Activated CD4-positive, alpha-beta memory T cell treated with anti-CD3 and anti-CD28 coated beads, Interleukin-2, amount 10 ng/mL, durations not matched to agents 7 days and 5 days (primary cell): ENCODE measurements around the gene GBP7. TPM values are rescaled to one million over a fixed set of nuclear protein-coding genes. Genes with fewer than 3 reads are reported as not detected.
"Not testable (repeated sequence)": the region's sequence is repeated elsewhere in the genome, so short reads cannot be mapped to it uniquely, and the experiment has no call there.

ENCODE experiments used
- CTCF ChIA-PET: fragments of 350-600 bp; sonication (Branson Sonifier 250); formaldehyde crosslinking; loops from one replicate; lab custom pipeline; 2021; ENCODE audit warnings: antibody characterized with exemption, inconsistent platforms; lab: Charles Lee
- POLR2A ChIA-PET: fragments of 350-600 bp; sonication (Branson Sonifier 250); formaldehyde crosslinking; loops from one replicate; lab custom pipeline; 2021; ENCODE audit warnings: antibody characterized with exemption; lab: Charles Lee
- DNase-seq: peaks from one replicate; pipeline ENCODE4 v3.0.0-alpha.2; 2020
- H3K27ac Mint-ChIP-seq: one replicate; pipeline ENCODE4 v1.8.0; 2021; ENCODE audit warnings: mild to moderate bottlenecking, mixed read lengths
- H3K27me3 Mint-ChIP-seq: one replicate; pipeline ENCODE4 v1.8.0; 2021; ENCODE audit warnings: mixed read lengths
- H3K36me3 Mint-ChIP-seq: one replicate; pipeline ENCODE4 v1.8.0; 2021; ENCODE audit warnings: low read depth, mixed read lengths
- H3K4me1 Mint-ChIP-seq: one replicate; pipeline ENCODE4 v1.8.0; 2021; ENCODE audit warnings: mixed read lengths
- H3K4me3 Mint-ChIP-seq: one replicate; pipeline ENCODE4 v1.8.0; 2021; ENCODE audit warnings: mild to moderate bottlenecking, mixed read lengths
- H3K9me3 Mint-ChIP-seq: one replicate; pipeline ENCODE4 v1.8.0; 2021; ENCODE audit warnings: mixed read lengths
- total RNA-seq, 2 experiments: library from RNA; stranded (reverse); gene quantifications; one replicate each; pipeline ENCODE4 v1.2.3, GENCODE V29; 2021

Gene GBP7
- total RNA-seq, 2 experiments from 2014 or later = 0.15 to 0.30 TPM

GRCh38 chr1:89128003-89128458 is 47.8 kb downstream of the GBP7 start:
- ChIA-PET POLR2A (interaction anchor here (1.1 to 5.6 kb wide), 12 partner anchors 10 to 483 kb away, joined by 3 to 99 read pairs (median 10); partner anchors contain the start of genes GBP4 and GBP7), CTCF (interaction anchor here (1.3 to 1.8 kb wide), 2 partner anchors 145 to 235 kb away, joined by 4 to 7 read pairs; no protein-coding TSS in a partner anchor)
- not testable (repeated sequence) for DNase-seq, H3K27me3 Mint-ChIP-seq, H3K9me3 Mint-ChIP-seq, H3K4me3 Mint-ChIP-seq
- H3K36me3 Mint-ChIP-seq = peaks cover 44% of the 10 kb centered on the region
- H3K27ac Mint-ChIP-seq = peak overlapping the region; percentile 97
- H3K4me1 Mint-ChIP-seq = peaks cover 41% of the 10 kb centered on the region

- not testable (repeated sequence) for H3K9me3 Mint-ChIP-seq, H3K27me3 Mint-ChIP-seq
- Mint-ChIP-seq H3K27ac (peak overlapping the region; percentile 97), H3K4me3 (peak overlapping the region; percentile 80), H3K4me1 (peaks cover 51% of the 10 kb centered on the region), H3K36me3 (peaks cover 56% of the 10 kb centered on the region)
- POLR2A ChIA-PET = interaction anchor here (0.6 to 5.6 kb wide), 40 partner anchors 9 to 484 kb away, joined by 3 to 99 read pairs (median 4); partner anchors contain the start of genes GBP3, GBP4, GBP6 and GBP7
- CTCF ChIA-PET = interaction anchor here (0.6 to 4.0 kb wide), 14 partner anchors 11 to 281 kb away, joined by 3 to 22 read pairs (median 4); partner anchors contain the start of gene GBP5
- peak; percentile 86 for DNase-seq
Observed at GRCh38 chr1:89126602-89127565, 48.9 kb downstream of the GBP7 start.

GRCh38 chr1:89125913-89126580 is 49.8 kb downstream of the GBP7 start, which contains the start of gene GBP2:
TSS of gene GBP2 (minus strand) at chr1:89126114. CDS start at chr1:89121966, 4,148 bp downstream.
- Mint-ChIP-seq H3K9me3 (peaks cover 7% of the 10 kb centered on the region), H3K36me3 (peaks cover 61% of the 10 kb centered on the region), H3K27me3 (no peaks in the 10 kb centered on the region), H3K4me3 (peak within 1 kb of the TSS; percentile 99), H3K27ac (peak within 1 kb of the TSS; percentile 97), H3K4me1 (peaks cover 55% of the 10 kb centered on the region)
- ChIA-PET CTCF (interaction anchor here (0.6 to 4.0 kb wide), 12 partner anchors 10 to 237 kb away, joined by 3 to 22 read pairs (median 5); partner anchors contain the start of gene GBP4), POLR2A (interaction anchor here (0.6 to 5.6 kb wide), 32 partner anchors 11 to 485 kb away, joined by 3 to 99 read pairs (median 5); partner anchors contain the start of genes GBP3, GBP4 and GTF2B)
- DNase-seq = peak; percentile 32

- CTCF ChIA-PET = interaction anchor here (0.9 to 4.0 kb wide), 11 partner anchors 10 to 233 kb away, joined by 3 to 22 read pairs (median 3); partner anchors contain the start of gene GBP4
- Mint-ChIP-seq H3K4me3 (peak overlapping the region; percentile 99), H3K9me3 (peaks cover 7% of the 10 kb centered on the region), H3K27me3 (no peaks in the 10 kb centered on the region), H3K4me1 (peaks cover 55% of the 10 kb centered on the region), H3K27ac (peak overlapping the region; percentile 97), H3K36me3 (peaks cover 63% of the 10 kb centered on the region)
- POLR2A ChIA-PET = interaction anchor here (1.0 to 5.6 kb wide), 18 partner anchors 55 to 483 kb away, joined by 3 to 99 read pairs (median 5); partner anchors contain the start of genes GBP3 and GBP4
- no peak for DNase-seq
Observed at GRCh38 chr1:89125240-89125912, 50.4 kb downstream of the GBP7 start.

GRCh38 chr1:89121641-89122040 is 54.2 kb downstream of the GBP7 start:
- H3K9me3 Mint-ChIP-seq = no peaks in the 10 kb centered on the region
- H3K36me3 Mint-ChIP-seq = peaks cover 44% of the 10 kb centered on the region
- H3K27ac Mint-ChIP-seq = no peak overlapping the region
- ChIA-PET POLR2A (interaction anchor here (0.5 to 1.2 kb wide), 3 partner anchors 47 to 100 kb away, joined by 3 read pairs; partner anchors contain the start of gene GBP4), CTCF (interaction anchor here (1.7 kb wide), 1 partner anchor 120 kb away, joined by 4 read pairs; no protein-coding TSS in a partner anchor)
- H3K27me3 Mint-ChIP-seq = no peaks in the 10 kb centered on the region
- H3K4me3 Mint-ChIP-seq = no peak overlapping the region
- no peak for DNase-seq
- peaks cover 33% of the 10 kb centered on the region for H3K4me1 Mint-ChIP-seq

- Mint-ChIP-seq H3K4me1 (peaks cover 22% of the 10 kb centered on the region), H3K36me3 (peaks cover 57% of the 10 kb centered on the region), H3K4me3 (no peak overlapping the region), H3K9me3 (no peaks in the 10 kb centered on the region), H3K27me3 (no peaks in the 10 kb centered on the region), H3K27ac (no peak overlapping the region)
- POLR2A ChIA-PET = interaction anchor here (0.7 to 0.9 kb wide), 2 partner anchors 12 to 84 kb away, joined by 3 read pairs; partner anchors contain the start of gene GBP4
- CTCF ChIA-PET = interaction anchor here (0.6 kb wide), 1 partner anchor 1189 kb away, joined by 4 read pairs; no protein-coding TSS in a partner anchor
- DNase-seq = no peak
Observed at GRCh38 chr1:89114662-89115061, 61.1 kb downstream of the GBP7 start.

- H3K9me3 Mint-ChIP-seq = no peaks in the 10 kb centered on the region
- peaks cover 73% of the 10 kb centered on the region for H3K36me3 Mint-ChIP-seq
- CTCF ChIA-PET = no interaction called here
- H3K27ac Mint-ChIP-seq = no peak overlapping the region
- POLR2A ChIA-PET = no interaction called here
- no peak overlapping the region for H3K4me3 Mint-ChIP-seq
- no peaks in the 10 kb centered on the region for H3K27me3 Mint-ChIP-seq
- peaks cover 24% of the 10 kb centered on the region for H3K4me1 Mint-ChIP-seq
- no peak for DNase-seq
Observed at GRCh38 chr1:89112871-89113613, 62.8 kb downstream of the GBP7 start.

GRCh38 chr1:89104687-89105086 is 71.1 kb downstream of the GBP7 start:
- H3K36me3 Mint-ChIP-seq = peaks cover 70% of the 10 kb centered on the region
- no peaks in the 10 kb centered on the region for H3K9me3 Mint-ChIP-seq
- no peak for DNase-seq
- H3K4me3 Mint-ChIP-seq = no peak overlapping the region
- POLR2A ChIA-PET = no interaction called here
- H3K4me1 Mint-ChIP-seq = peaks cover 4% of the 10 kb centered on the region
- H3K27me3 Mint-ChIP-seq = no peaks in the 10 kb centered on the region
- H3K27ac Mint-ChIP-seq = no peak overlapping the region
- CTCF ChIA-PET = no interaction called here

GRCh38 chr1:89104147-89104546 is 71.7 kb downstream of the GBP7 start:
- Mint-ChIP-seq H3K27ac (no peak overlapping the region), H3K9me3 (no peaks in the 10 kb centered on the region), H3K27me3 (no peaks in the 10 kb centered on the region), H3K36me3 (peaks cover 67% of the 10 kb centered on the region), H3K4me3 (no peak overlapping the region), H3K4me1 (peaks cover 2% of the 10 kb centered on the region)
- no peak for DNase-seq
- POLR2A ChIA-PET = no interaction called here
- CTCF ChIA-PET = no interaction called here

- no peak for DNase-seq
- Mint-ChIP-seq H3K27ac (no peak overlapping the region), H3K9me3 (peaks cover 4% of the 10 kb centered on the region), H3K4me1 (peaks cover 2% of the 10 kb centered on the region), H3K36me3 (peaks cover 46% of the 10 kb centered on the region), H3K27me3 (no peaks in the 10 kb centered on the region), H3K4me3 (no peak overlapping the region)
- ChIA-PET CTCF (no interaction called here), POLR2A (interaction anchor here (1.3 kb wide), 1 partner anchor 25 kb away, joined by 3 read pairs; no protein-coding TSS in a partner anchor)
Observed at GRCh38 chr1:89102021-89102420, 73.8 kb downstream of the GBP7 start.

- CTCF ChIA-PET = interaction anchor here (1.0 kb wide), 1 partner anchor 15 kb away, joined by 5 read pairs; no protein-coding TSS in a partner anchor
- POLR2A ChIA-PET = no interaction called here
- peaks cover 36% of the 10 kb centered on the region for H3K36me3 Mint-ChIP-seq
- peaks cover 2% of the 10 kb centered on the region for H3K4me1 Mint-ChIP-seq
- no peaks in the 10 kb centered on the region for H3K27me3 Mint-ChIP-seq
- no peak overlapping the region for H3K4me3 Mint-ChIP-seq
- no peak overlapping the region for H3K27ac Mint-ChIP-seq
- DNase-seq = no peak
- peaks cover 17% of the 10 kb centered on the region for H3K9me3 Mint-ChIP-seq
Observed at GRCh38 chr1:89100412-89100811, 75.4 kb downstream of the GBP7 start.
